ENCODE measurements around the gene DNAH14.

DNA sequence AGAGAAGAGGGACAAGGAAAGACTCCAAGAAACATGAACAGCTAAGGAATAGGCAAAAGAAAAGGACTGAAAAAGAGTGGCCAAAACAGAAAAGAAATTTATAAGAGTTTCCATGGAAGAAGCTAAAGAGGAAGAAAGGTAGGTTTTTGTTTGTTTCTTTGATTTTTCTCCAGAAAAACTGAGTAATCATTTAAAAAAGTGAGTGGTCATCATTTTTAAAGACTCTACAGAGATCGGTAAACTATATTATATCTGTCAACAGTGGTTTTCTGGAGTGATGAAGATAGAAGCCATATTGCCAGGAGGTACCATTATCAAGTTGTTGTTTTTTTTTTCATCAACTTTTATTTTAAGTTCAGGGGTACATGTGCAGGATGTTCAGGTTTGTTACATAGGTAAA lies 202.4 kb downstream of the DNAH14 start:
- TF ChIP-seq TEAD4 (IDR thresholded peaks at IDR 0.05) (no peak), RAD21 (IDR thresholded peaks at IDR 0.05; ENCODE audit: low read depth) (no peak), YY1 (IDR thresholded peaks at IDR 0.05; ENCODE audit: low read depth) (no peak), REST (IDR thresholded peaks at IDR 0.05; ENCODE audit: low read depth) (no peak), TCF12 (IDR thresholded peaks at IDR 0.05; ENCODE audit: low read depth) (no peak), CREB1 (IDR thresholded peaks at IDR 0.05; ENCODE audit: low read depth) (no peak), FOXM1 (IDR thresholded peaks at IDR 0.05; ENCODE audit: borderline replicate concordance, low read depth) (no peak), TAF1 (IDR thresholded peaks at IDR 0.05; ENCODE audit: low read depth) (no peak), CEBPB (IDR thresholded peaks at IDR 0.05) (no peak), ZBTB7A (IDR thresholded peaks at IDR 0.05; ENCODE audit: low read depth) (no peak), EP300 (IDR thresholded peaks at IDR 0.05; ENCODE audit: borderline replicate concordance) (no peak), EGR1 (IDR thresholded peaks at IDR 0.05) (no peak)
- TF ChIP-seq, protein P1, sequence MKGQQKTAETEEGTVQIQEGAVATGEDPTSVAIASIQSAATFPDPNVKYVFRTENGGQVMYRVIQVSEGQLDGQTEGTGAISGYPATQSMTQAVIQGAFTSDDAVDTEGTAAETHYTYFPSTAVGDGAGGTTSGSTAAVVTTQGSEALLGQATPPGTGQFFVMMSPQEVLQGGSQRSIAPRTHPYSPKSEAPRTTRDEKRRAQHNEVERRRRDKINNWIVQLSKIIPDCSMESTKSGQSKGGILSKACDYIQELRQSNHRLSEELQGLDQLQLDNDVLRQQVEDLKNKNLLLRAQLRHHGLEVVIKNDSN (IDR thresholded peaks at IDR 0.05) = no peak

Data from Ishikawa (cell line).